Endothelial cell (in vitro differentiated cells): ENCODE data around the gene VASP. TPM values are rescaled to one million over a fixed set of nuclear protein-coding genes. Genes with fewer than 3 reads are reported as not detected.

Source experiments
- DNase-seq: peaks from one replicate; pipeline ENCODE4 v3.0.0; 2021; ENCODE audit warnings: low spot score
- H3K27ac Mint-ChIP-seq: one replicate; pipeline ENCODE4 v1.8.0; 2021; ENCODE audit warnings: mixed read lengths, inconsistent platforms; ENCODE audit not compliant: unreplicated experiment
- H3K27me3 Mint-ChIP-seq: one replicate; pipeline ENCODE4 v1.8.0; 2021; ENCODE audit warnings: mild to moderate bottlenecking, moderate library complexity, mixed read lengths, inconsistent platforms; ENCODE audit not compliant: unreplicated experiment
- H3K36me3 Mint-ChIP-seq: one replicate; pipeline ENCODE4 v1.8.0; 2021; ENCODE audit warnings: mild to moderate bottlenecking, low read depth, mixed read lengths, inconsistent platforms; ENCODE audit not compliant: unreplicated experiment
- H3K4me1 Mint-ChIP-seq: one replicate; pipeline ENCODE4 v1.8.0; 2021; ENCODE audit warnings: mild to moderate bottlenecking, mixed read lengths, inconsistent platforms; ENCODE audit not compliant: unreplicated experiment
- H3K4me3 Mint-ChIP-seq: one replicate; pipeline ENCODE4 v1.8.0; 2021; ENCODE audit warnings: mild to moderate bottlenecking, mixed read lengths, inconsistent platforms; ENCODE audit not compliant: unreplicated experiment
- H3K9me3 Mint-ChIP-seq: one replicate; pipeline ENCODE4 v1.8.0; 2021; ENCODE audit warnings: mixed read lengths, inconsistent platforms; ENCODE audit not compliant: unreplicated experiment
- total RNA-seq: library from RNA; stranded (reverse); fragmentation: NEBNext Ultra II Directional; extraction: Animal tissue kit (Norgen Biotek cat#: 25700); gene quantifications from one replicate; pipeline ENCODE4 v1.2.1, GENCODE V29; 2021; ENCODE audit not compliant: unreplicated experiment
- TF ChIP-seq, protein P1 (sequence below): fragments of 200-600 bp; sonication (generic); IDR thresholded peaks from one replicate; pipeline ENCODE4 v1.5.0; 2021; ENCODE audit warnings: antibody characterized with exemption; ENCODE audit not compliant: unreplicated experiment

The VASP gene
- total RNA-seq, 1 donor from 2014 or later, result 246 TPM

DNA sequence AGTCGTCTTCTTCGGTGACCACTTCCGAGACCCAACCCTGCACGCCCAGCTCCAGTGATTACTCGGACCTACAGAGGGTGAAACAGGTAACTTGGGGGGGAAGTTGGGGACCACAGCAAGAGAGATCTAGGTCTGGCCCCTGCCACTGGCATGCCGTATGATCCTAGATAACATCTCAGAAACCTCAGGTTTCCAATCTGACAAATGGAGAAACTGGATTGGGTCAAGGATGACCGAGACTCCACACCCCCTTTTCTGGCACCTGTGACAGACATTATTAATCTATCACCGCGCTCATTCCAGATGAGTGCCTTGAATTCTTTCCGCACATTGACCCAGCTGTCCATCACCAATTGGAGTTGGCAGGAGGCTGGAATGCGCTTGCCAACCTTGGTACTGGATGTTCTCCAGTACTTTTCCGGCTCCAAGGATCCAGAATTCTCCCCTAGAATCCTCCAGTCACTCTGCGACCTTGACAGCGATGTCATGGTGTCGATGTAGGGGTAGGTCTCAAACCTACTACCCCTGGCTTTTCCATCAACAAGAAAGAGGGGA lies 17.4 kb downstream of the VASP start:
- peaks cover 11% of the 10 kb centered on the region for H3K4me1 Mint-ChIP-seq
- peaks cover 33% of the 10 kb centered on the region for H3K36me3 Mint-ChIP-seq
- TF ChIP-seq, protein P1, sequence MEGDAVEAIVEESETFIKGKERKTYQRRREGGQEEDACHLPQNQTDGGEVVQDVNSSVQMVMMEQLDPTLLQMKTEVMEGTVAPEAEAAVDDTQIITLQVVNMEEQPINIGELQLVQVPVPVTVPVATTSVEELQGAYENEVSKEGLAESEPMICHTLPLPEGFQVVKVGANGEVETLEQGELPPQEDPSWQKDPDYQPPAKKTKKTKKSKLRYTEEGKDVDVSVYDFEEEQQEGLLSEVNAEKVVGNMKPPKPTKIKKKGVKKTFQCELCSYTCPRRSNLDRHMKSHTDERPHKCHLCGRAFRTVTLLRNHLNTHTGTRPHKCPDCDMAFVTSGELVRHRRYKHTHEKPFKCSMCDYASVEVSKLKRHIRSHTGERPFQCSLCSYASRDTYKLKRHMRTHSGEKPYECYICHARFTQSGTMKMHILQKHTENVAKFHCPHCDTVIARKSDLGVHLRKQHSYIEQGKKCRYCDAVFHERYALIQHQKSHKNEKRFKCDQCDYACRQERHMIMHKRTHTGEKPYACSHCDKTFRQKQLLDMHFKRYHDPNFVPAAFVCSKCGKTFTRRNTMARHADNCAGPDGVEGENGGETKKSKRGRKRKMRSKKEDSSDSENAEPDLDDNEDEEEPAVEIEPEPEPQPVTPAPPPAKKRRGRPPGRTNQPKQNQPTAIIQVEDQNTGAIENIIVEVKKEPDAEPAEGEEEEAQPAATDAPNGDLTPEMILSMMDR, result no peak
- H3K4me3 Mint-ChIP-seq, result no peak overlapping the region
- no peaks in the 10 kb centered on the region for H3K9me3 Mint-ChIP-seq
- DNase-seq, result no peak
- H3K27ac Mint-ChIP-seq, result no peak overlapping the region
- H3K27me3 Mint-ChIP-seq, result peaks cover 21% of the 10 kb centered on the region

DNA sequence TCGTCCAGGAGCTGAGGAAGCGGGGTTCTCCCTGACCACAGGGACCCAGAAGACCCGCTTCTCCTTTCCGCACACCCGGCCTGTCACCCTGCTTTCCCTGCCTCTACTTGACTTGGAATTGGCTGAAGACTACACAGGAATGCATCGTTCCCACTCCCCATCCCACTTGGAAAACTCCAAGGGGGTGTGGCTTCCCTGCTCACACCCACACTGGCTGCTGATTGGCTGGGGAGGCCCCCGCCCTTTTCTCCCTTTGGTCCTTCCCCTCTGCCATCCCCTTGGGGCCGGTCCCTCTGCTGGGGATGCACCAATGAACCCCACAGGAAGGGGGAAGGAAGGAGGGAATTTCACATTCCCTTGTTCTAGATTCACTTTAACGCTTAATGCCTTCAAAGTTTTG lies 18.9 kb downstream of the VASP start:
- peaks cover 11% of the 10 kb centered on the region for H3K4me1 Mint-ChIP-seq
- peaks cover 22% of the 10 kb centered on the region for H3K27me3 Mint-ChIP-seq
- TF ChIP-seq, protein P1, result no peak
- peaks cover 28% of the 10 kb centered on the region for H3K36me3 Mint-ChIP-seq
- H3K9me3 Mint-ChIP-seq, result no peaks in the 10 kb centered on the region
- H3K27ac Mint-ChIP-seq, result no peak overlapping the region
- no peak overlapping the region for H3K4me3 Mint-ChIP-seq
- peak; percentile 50 for DNase-seq

DNA sequence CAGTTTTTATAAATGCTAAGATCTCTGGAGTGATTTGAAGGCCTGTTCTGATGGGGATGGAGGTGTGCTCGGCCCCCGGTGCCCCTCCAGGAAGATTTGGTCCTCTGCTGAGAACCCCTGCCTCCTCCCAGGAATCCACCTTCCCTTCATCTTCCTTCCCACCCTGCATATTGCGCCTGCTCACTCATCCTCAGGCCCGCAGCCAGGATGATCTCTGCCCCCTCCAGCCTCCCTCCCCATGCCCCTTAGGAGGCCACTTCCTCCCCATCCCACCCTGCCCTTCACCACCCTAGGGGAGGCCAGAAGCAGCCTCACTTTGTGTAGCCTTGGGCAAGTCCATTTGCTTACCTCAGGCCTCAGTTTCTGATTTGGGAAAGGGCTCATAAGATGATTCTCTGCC lies 19.7 kb downstream of the VASP start:
- Mint-ChIP-seq H3K4me3 (no peak overlapping the region), H3K4me1 (peaks cover 11% of the 10 kb centered on the region), H3K9me3 (no peaks in the 10 kb centered on the region), H3K36me3 (peaks cover 28% of the 10 kb centered on the region), H3K27ac (no peak overlapping the region), H3K27me3 (peaks cover 19% of the 10 kb centered on the region)
- TF ChIP-seq, protein P1, result no peak
- DNase-seq, result no peak

DNA sequence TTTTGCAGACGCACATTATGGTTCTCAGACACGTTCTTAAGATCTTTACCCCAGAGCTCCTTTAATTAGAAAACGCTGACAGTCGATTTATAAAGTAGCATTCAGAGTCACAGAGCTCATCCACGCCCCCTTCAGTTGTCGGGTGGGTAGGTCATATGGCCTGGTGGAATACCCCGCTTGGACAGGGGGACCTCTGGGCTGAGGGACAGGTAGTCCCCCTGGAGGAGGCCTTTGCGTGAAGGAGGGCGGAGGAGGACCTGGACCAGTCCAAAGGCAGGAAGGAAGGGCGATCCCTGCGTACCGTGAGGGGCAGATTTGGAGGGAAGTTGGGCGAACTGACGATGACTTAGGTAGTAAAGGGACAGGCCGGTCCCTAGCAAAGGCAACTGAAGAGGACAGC lies 20.5 kb downstream of the VASP start:
- H3K4me1 Mint-ChIP-seq, result peaks cover 11% of the 10 kb centered on the region
- peaks cover 32% of the 10 kb centered on the region for H3K36me3 Mint-ChIP-seq
- H3K4me3 Mint-ChIP-seq, result peak overlapping the region; percentile 83

DNA sequence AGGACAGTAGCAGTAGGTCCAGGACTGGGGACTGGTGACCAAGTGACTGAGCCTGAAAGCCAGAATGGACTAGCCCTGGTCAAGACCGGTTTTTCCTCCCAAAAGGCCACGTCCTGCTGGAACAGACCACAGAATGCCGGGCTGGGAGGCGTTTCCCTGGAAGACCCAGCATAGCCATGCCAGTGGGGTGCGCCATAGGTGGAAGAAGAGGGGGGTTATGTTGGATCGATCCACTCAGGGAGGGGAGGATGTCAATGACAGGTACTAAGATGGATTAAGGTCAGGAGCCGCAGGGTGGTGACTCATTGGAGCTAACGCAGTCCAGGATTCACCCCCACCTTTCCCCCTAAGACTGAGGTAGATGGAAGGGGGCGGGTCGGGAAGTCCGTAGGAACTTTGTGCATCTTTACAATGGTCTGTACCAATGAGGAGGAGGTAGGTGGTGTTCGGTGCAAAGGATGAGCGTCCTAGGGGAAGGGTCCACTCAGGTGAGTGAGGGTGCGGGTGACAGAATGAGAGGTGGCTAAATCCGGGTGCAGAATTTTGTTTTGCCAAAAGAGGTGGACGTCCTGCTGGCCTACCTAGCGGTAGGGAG lies 21.0 kb downstream of the VASP start:
- TF ChIP-seq, protein P1, result no peak
- Mint-ChIP-seq H3K9me3 (no peaks in the 10 kb centered on the region), H3K4me1 (peaks cover 11% of the 10 kb centered on the region), H3K27me3 (peaks cover 20% of the 10 kb centered on the region), H3K4me3 (peak overlapping the region; percentile 83), H3K27ac (no peak overlapping the region), H3K36me3 (peaks cover 31% of the 10 kb centered on the region)
- DNase-seq, result peak; percentile 22

More for the DNA sequence above, 20.5 kb downstream of the VASP start:
- Mint-ChIP-seq H3K27ac (peak overlapping the region; percentile 52), H3K9me3 (no peaks in the 10 kb centered on the region), H3K27me3 (peaks cover 20% of the 10 kb centered on the region)
- TF ChIP-seq, protein P1, result no peak
- DNase-seq, result no peak
